Mesothelial cell of epicardium (in vitro differentiated cells): ENCODE results near the gene TUSC7. TPM values are rescaled to one million over a fixed set of nuclear protein-coding genes. Genes with fewer than 3 reads are reported as not detected.

Experiments
- DNase-seq, 2 experiments: peaks; one replicate each; pipeline ENCODE4 v3.0.0; 2021; ENCODE audit warnings: low spot score in 2 of 2; ENCODE audit not compliant: unreplicated experiment in 2 of 2
- H3K27ac Mint-ChIP-seq: 2 replicates; pipeline ENCODE4 v1.8.0; 2021; ENCODE audit warnings: mixed read lengths
- H3K27me3 Mint-ChIP-seq: 2 replicates; pipeline ENCODE4 v1.8.0; 2021; ENCODE audit warnings: low read depth, mixed read lengths
- H3K36me3 Mint-ChIP-seq: 2 replicates; pipeline ENCODE4 v1.8.0; 2021; ENCODE audit warnings: mixed read lengths
- H3K4me1 Mint-ChIP-seq: 2 replicates; pipeline ENCODE4 v1.8.0; 2021; ENCODE audit warnings: mixed read lengths
- H3K4me3 Mint-ChIP-seq: 2 replicates; pipeline ENCODE4 v1.8.0; 2021; ENCODE audit warnings: mild to moderate bottlenecking, moderate library complexity, mixed read lengths
- H3K9me3 Mint-ChIP-seq: 2 replicates; pipeline ENCODE4 v1.8.0; 2021; ENCODE audit warnings: mixed read lengths
- total RNA-seq: library from RNA; stranded (reverse); gene quantifications from 3 replicates; pipeline ENCODE4 v1.2.1, GENCODE V29; 2021
- TF ChIP-seq, protein P1 (sequence below): fragments of 200-600 bp; sonication (generic); IDR thresholded peaks from one replicate; pipeline ENCODE4 v1.5.0; 2021; ENCODE audit warnings: antibody characterized with exemption; ENCODE audit not compliant: unreplicated experiment

Gene TUSC7
- total RNA-seq, 1 donor from 2014 or later, result not detected

DNA sequence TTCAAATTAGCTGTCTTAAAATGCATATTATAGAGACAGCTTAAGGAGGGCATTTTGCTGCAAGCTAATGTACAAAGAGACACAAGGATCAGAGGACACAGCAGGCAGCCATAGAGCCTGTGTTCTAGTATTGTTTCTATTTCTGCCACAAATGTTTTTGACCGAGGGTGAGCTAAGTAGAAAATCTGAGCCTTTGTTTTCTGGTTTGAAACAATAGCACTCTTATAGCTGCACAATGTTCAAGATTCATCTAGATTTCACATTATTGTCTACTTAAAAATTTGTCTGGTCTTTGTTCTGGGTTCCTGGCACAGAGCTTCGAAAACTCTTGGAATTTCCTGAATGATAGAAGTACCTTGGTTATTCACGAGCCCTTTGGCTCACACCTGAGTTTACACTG is 40.0 kb upstream of the TUSC7 start:
- H3K27ac Mint-ChIP-seq, result no peak overlapping the region
- no peaks in the 10 kb centered on the region for H3K36me3 Mint-ChIP-seq
- no peaks in the 10 kb centered on the region for H3K27me3 Mint-ChIP-seq
- H3K4me3 Mint-ChIP-seq, result no peak overlapping the region
- H3K4me1 Mint-ChIP-seq, result no peaks in the 10 kb centered on the region
- H3K9me3 Mint-ChIP-seq, result no peaks in the 10 kb centered on the region
- TF ChIP-seq, protein P1, sequence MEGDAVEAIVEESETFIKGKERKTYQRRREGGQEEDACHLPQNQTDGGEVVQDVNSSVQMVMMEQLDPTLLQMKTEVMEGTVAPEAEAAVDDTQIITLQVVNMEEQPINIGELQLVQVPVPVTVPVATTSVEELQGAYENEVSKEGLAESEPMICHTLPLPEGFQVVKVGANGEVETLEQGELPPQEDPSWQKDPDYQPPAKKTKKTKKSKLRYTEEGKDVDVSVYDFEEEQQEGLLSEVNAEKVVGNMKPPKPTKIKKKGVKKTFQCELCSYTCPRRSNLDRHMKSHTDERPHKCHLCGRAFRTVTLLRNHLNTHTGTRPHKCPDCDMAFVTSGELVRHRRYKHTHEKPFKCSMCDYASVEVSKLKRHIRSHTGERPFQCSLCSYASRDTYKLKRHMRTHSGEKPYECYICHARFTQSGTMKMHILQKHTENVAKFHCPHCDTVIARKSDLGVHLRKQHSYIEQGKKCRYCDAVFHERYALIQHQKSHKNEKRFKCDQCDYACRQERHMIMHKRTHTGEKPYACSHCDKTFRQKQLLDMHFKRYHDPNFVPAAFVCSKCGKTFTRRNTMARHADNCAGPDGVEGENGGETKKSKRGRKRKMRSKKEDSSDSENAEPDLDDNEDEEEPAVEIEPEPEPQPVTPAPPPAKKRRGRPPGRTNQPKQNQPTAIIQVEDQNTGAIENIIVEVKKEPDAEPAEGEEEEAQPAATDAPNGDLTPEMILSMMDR, result no peak
- no peak for DNase-seq

- TF ChIP-seq, protein P1, result no peak
- H3K27ac Mint-ChIP-seq, result no peak overlapping the region
- no peaks in the 10 kb centered on the region for H3K4me1 Mint-ChIP-seq
- DNase-seq, result no peak
- H3K27me3 Mint-ChIP-seq, result no peaks in the 10 kb centered on the region
- H3K4me3 Mint-ChIP-seq, result no peak overlapping the region
- H3K9me3 Mint-ChIP-seq, result no peaks in the 10 kb centered on the region
- no peaks in the 10 kb centered on the region for H3K36me3 Mint-ChIP-seq
Measured at GRCh38 chr3:116671151-116671550, 38.4 kb upstream of the TUSC7 start.

GRCh38 chr3:116678853-116679252 is 30.7 kb upstream of the TUSC7 start:
- H3K4me3 Mint-ChIP-seq, result no peak overlapping the region

DNA sequence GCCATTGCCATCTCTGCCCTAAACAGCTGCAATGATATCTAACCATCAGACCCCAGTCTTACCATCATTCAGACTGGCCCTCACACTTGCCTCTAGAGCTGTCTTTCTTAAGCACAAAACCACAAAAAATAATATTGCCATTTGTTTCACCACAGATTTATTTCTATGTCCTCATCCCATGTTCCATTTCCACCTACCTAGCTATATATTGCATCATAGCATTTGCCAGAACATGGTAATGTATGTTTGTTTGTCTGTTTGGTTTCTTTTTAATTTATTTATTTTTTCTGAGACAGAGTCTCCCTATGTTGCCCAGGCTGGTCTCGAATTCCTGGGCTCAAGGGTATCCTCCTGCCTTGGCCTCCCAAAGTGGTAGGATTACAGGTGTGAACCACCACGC is 18.5 kb upstream of the TUSC7 start:
- H3K27me3 Mint-ChIP-seq, result peaks cover 19% of the 10 kb centered on the region
- H3K36me3 Mint-ChIP-seq, result no peaks in the 10 kb centered on the region
- H3K4me3 Mint-ChIP-seq, result no peak overlapping the region
- TF ChIP-seq, protein P1, result no peak
- no peak for DNase-seq
- no peak overlapping the region for H3K27ac Mint-ChIP-seq
- no peaks in the 10 kb centered on the region for H3K4me1 Mint-ChIP-seq
- peaks cover 4% of the 10 kb centered on the region for H3K9me3 Mint-ChIP-seq

More at GRCh38 chr3:116678853-116679252, 30.7 kb upstream of the TUSC7 start:
- H3K27ac Mint-ChIP-seq, result no peak overlapping the region
- peaks cover 11% of the 10 kb centered on the region for H3K27me3 Mint-ChIP-seq
- no peaks in the 10 kb centered on the region for H3K36me3 Mint-ChIP-seq
- DNase-seq, result no peak
- H3K9me3 Mint-ChIP-seq, result no peaks in the 10 kb centered on the region
- no peaks in the 10 kb centered on the region for H3K4me1 Mint-ChIP-seq
- TF ChIP-seq, protein P1, result no peak

GRCh38 chr3:116701070-116701469 is 8.5 kb upstream of the TUSC7 start:
- Mint-ChIP-seq H3K36me3 (no peaks in the 10 kb centered on the region), H3K4me1 (no peaks in the 10 kb centered on the region), H3K9me3 (no peaks in the 10 kb centered on the region), H3K27ac (no peak overlapping the region), H3K27me3 (peaks cover 14% of the 10 kb centered on the region), H3K4me3 (no peak overlapping the region)
- DNase-seq, result no peak
- TF ChIP-seq, protein P1, result no peak

GRCh38 chr3:116702334-116702733 is 7.2 kb upstream of the TUSC7 start:
- no peaks in the 10 kb centered on the region for H3K36me3 Mint-ChIP-seq
- TF ChIP-seq, protein P1, result no peak
- H3K27me3 Mint-ChIP-seq, result peaks cover 9% of the 10 kb centered on the region
- H3K4me1 Mint-ChIP-seq, result no peaks in the 10 kb centered on the region
- DNase-seq, result no peak
- no peak overlapping the region for H3K4me3 Mint-ChIP-seq
- H3K9me3 Mint-ChIP-seq, result no peaks in the 10 kb centered on the region
- no peak overlapping the region for H3K27ac Mint-ChIP-seq
